GM23248 (cell line): Measurements from ENCODE around the gene ARF1.

ENCODE experiments used
- EZH2 ChIP-seq: fragments of 200-600 bp; sonication (generic); IDR thresholded peaks from 2 replicates; pipeline ENCODE4 v1.6.1; 2018; ENCODE audit warnings: antibody characterized with exemption, mild to moderate bottlenecking; ENCODE audit not compliant: insufficient read depth, poor library complexity, severe bottlenecking
- EZH2phosphoT487 ChIP-seq: fragments of 200-600 bp; sonication (generic); IDR thresholded peaks from 2 replicates; pipeline ENCODE4 v1.6.1; 2018; ENCODE audit warnings: antibody characterized with exemption, moderate library complexity, mild to moderate bottlenecking, low read depth; ENCODE audit not compliant: insufficient read depth

GRCh38 chr1:228090613-228091081 is 8.1 kb downstream of the ARF1 start:
- no peak for TF ChIP-seq EZH2phosphoT487
- TF ChIP-seq EZH2, result no peak
